Measurements from ENCODE around the gene THRAP3.

The THRAP3 gene

GRCh38 chr1:36351227-36351977, 127.2 kb downstream of the THRAP3 start:
- POLR2A ChIA-PET, result interaction anchor here (0.9 to 5.4 kb wide), 7 partner anchors 15 to 38 kb away, joined by 3 to 44 read pairs (median 8); no protein-coding TSS in a partner anchor

DNA sequence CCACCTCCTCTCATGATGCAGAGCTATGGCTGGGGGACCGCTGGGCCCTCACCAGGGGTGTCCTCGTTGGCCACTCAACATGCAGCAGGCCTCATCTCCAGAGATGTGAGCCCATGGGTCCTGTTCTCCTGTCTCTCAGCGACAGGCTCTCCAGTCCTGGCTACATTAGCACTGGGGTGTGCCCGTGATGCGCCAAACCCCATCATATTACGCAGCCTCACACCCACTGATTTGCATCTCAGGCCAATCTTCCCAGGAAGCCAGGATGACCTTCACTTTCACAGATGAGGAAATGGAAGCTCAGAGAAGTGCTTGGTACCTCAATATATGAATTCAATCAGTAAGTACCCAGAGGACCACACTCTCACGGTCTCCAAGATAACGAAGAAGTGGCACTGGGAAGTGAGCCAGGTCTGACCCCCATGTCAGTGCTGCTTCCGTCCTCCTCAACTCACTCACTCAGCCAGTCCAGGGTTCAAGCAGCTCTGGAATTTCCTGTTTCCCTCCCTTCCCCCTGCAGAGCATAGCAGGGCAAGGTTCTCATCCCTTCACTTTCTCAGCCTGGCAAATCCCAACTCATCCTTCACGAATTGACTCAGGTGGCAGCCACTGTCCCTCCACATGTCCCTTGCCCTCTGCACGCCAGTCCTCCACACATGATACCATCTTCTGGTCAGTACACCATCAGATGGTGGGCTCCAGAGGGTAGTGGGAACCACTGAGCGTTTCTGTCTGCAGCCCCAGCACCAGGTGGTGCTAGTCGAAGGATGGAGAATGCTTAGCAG, 128.1 kb downstream of the THRAP3 start:
- ChIA-PET POLR2A (interaction anchor here (0.7 to 5.4 kb wide), 5 partner anchors 14 to 203 kb away, joined by 3 to 44 read pairs (median 8); no protein-coding TSS in a partner anchor), CTCF (interaction anchor here (0.7 to 5.4 kb wide), 7 partner anchors 11 to 71 kb away, joined by 3 to 30 read pairs (median 4); partner anchors contain the start of gene EVA1B)
- no peak for DNase-seq (ENCODE audit: low read depth, low spot score)
- TF ChIP-seq, protein P1, sequence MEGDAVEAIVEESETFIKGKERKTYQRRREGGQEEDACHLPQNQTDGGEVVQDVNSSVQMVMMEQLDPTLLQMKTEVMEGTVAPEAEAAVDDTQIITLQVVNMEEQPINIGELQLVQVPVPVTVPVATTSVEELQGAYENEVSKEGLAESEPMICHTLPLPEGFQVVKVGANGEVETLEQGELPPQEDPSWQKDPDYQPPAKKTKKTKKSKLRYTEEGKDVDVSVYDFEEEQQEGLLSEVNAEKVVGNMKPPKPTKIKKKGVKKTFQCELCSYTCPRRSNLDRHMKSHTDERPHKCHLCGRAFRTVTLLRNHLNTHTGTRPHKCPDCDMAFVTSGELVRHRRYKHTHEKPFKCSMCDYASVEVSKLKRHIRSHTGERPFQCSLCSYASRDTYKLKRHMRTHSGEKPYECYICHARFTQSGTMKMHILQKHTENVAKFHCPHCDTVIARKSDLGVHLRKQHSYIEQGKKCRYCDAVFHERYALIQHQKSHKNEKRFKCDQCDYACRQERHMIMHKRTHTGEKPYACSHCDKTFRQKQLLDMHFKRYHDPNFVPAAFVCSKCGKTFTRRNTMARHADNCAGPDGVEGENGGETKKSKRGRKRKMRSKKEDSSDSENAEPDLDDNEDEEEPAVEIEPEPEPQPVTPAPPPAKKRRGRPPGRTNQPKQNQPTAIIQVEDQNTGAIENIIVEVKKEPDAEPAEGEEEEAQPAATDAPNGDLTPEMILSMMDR (IDR thresholded peaks at IDR 0.05; ENCODE audit: insufficient read depth, low read length, missing control alignments), result peak; percentile 1
- no peak overlapping the region for H3K4me3 ChIP-seq (ENCODE audit: low read depth, low read length)

More at GRCh38 chr1:36351227-36351977, 127.2 kb downstream of the THRAP3 start:
- TF ChIP-seq, protein P1 (IDR thresholded peaks at IDR 0.05; ENCODE audit: insufficient read depth, low read length, missing control alignments), result no peak
- peak; percentile 67 for DNase-seq (ENCODE audit: low read depth, low spot score)
- peak overlapping the region; percentile 40 for H3K4me3 ChIP-seq (ENCODE audit: low read depth, low read length)
- CTCF ChIA-PET, result interaction anchor here (0.8 to 5.4 kb wide), 10 partner anchors 10 to 72 kb away, joined by 3 to 30 read pairs (median 4); partner anchors contain the start of gene EVA1B

DNA sequence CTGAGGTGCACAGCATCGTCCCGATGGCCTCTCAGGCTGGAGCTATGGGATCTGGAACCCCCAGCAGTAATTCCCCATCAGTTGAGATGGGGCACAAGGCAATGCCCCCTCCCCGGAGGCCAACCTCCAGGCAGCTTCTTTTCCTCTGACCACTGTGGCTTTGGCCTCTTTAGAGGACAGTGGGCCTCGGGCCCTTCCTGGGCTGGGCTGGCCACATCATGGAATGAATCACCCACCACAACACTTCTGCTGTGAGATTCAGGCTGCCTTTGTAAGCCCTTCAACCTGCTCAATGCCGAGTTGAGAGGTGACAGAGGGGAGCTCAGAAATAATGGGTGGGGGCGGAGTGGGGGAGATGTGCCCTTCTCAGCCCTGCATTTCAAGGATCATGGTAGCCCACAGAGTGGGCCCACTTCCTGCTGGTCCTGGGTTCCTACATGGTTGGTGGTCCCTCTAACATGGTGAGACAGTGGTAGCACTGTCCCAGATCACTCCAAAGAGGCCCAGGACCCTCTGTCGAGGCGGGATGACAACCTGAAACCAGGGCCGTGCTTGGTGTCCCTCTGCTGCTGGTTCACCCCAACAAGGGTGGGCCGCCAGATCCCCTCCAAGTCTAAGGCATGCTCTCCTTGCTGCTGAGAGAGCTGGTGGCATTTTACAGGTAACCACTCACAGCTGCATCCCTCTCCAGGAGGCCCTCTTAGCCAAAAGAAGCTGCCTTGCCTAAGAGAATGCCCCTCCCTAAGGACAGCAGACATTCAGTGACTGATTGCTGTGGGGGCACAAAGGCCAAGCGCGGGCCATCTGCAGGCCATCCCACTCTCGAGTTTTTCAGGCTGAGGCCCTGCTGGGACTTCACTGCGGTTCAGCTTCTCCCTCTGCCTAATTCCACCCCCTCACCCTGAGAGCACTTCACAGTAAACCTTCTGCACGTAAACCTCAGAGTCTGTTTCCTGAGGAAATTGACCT, 129.0 kb downstream of the THRAP3 start:
- TF ChIP-seq, protein P1 (IDR thresholded peaks at IDR 0.05; ENCODE audit: insufficient read depth, low read length, missing control alignments), result no peak
- ChIA-PET POLR2A (interaction anchor here (1.2 to 5.4 kb wide), 4 partner anchors 13 to 203 kb away, joined by 3 to 44 read pairs (median 8); no protein-coding TSS in a partner anchor), CTCF (interaction anchor here (0.7 to 5.4 kb wide), 7 partner anchors 11 to 69 kb away, joined by 3 to 30 read pairs (median 5); partner anchors contain the start of gene EVA1B)
- no peak overlapping the region for H3K4me3 ChIP-seq (ENCODE audit: low read depth, low read length)
- DNase-seq (ENCODE audit: low read depth, low spot score), result no peak

GRCh38 chr1:36354486-36354885, 130.2 kb downstream of the THRAP3 start:
- no peak for DNase-seq (ENCODE audit: low read depth, low spot score)
- H3K4me3 ChIP-seq (ENCODE audit: low read depth, low read length), result no peak overlapping the region
- CTCF ChIA-PET, result interaction anchor here (0.8 to 4.4 kb wide), 3 partner anchors 12 to 33 kb away, joined by 3 to 23 read pairs (median 3); no protein-coding TSS in a partner anchor
- TF ChIP-seq, protein P1 (IDR thresholded peaks at IDR 0.05; ENCODE audit: insufficient read depth, low read length, missing control alignments), result no peak
- POLR2A ChIA-PET, result no interaction called here
